ENCODE measurements around the gene PRDM5.

DNA sequence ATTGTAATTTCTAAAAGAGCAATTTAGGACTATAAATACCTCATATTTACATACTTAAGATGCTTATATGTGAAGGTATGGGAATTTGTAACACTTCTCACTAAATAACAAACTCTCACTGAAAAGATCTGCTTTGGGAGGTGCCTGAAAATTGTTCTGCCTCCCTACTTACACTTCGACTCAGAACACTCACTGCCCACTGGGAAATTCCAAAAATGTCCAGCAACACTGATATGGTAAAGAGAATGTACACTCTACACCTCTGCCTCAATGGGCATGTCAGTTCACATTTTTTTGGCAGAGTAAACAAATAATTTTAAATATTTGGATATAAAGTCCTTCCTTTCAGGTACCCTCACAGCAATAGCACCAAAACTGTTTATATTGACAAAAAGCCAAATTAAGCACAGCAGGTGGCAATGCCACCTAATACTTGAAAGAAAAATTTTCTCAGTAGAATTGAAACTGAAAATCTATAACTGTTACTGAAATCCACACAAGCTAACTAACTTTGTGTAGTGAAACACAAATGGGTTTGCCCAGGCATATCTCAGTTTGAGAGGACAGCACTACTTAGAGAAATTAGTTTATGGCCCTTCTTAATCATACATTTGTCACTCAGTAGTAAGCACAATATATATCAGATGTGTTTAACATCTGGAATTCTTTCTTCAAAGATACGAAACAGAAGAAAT lies 67.1 kb downstream of the PRDM5 start:
- TF ChIP-seq, protein P1, sequence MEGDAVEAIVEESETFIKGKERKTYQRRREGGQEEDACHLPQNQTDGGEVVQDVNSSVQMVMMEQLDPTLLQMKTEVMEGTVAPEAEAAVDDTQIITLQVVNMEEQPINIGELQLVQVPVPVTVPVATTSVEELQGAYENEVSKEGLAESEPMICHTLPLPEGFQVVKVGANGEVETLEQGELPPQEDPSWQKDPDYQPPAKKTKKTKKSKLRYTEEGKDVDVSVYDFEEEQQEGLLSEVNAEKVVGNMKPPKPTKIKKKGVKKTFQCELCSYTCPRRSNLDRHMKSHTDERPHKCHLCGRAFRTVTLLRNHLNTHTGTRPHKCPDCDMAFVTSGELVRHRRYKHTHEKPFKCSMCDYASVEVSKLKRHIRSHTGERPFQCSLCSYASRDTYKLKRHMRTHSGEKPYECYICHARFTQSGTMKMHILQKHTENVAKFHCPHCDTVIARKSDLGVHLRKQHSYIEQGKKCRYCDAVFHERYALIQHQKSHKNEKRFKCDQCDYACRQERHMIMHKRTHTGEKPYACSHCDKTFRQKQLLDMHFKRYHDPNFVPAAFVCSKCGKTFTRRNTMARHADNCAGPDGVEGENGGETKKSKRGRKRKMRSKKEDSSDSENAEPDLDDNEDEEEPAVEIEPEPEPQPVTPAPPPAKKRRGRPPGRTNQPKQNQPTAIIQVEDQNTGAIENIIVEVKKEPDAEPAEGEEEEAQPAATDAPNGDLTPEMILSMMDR (CRISPR knock-in tag; IDR thresholded peaks at IDR 0.05) = no peak
- TF ChIP-seq, protein P2, sequence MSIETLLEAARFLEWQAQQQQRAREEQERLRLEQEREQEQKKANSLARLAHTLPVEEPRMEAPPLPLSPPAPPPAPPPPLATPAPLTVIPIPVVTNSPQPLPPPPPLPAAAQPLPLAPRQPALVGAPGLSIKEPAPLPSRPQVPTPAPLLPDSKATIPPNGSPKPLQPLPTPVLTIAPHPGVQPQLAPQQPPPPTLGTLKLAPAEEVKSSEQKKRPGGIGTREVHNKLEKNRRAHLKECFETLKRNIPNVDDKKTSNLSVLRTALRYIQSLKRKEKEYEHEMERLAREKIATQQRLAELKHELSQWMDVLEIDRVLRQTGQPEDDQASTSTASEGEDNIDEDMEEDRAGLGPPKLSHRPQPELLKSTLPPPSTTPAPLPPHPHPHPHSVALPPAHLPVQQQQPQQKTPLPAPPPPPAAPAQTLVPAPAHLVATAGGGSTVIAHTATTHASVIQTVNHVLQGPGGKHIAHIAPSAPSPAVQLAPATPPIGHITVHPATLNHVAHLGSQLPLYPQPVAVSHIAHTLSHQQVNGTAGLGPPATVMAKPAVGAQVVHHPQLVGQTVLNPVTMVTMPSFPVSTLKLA (IDR thresholded peaks at IDR 0.05) = no peak
- TF ChIP-seq ZFX (CRISPR knock-in tag; IDR thresholded peaks at IDR 0.05; ENCODE audit: low read depth) = no peak
- no peak for TF ChIP-seq ZSCAN20 (CRISPR knock-in tag; IDR thresholded peaks at IDR 0.05; ENCODE audit: borderline replicate concordance)
- TF ChIP-seq, protein P3, sequence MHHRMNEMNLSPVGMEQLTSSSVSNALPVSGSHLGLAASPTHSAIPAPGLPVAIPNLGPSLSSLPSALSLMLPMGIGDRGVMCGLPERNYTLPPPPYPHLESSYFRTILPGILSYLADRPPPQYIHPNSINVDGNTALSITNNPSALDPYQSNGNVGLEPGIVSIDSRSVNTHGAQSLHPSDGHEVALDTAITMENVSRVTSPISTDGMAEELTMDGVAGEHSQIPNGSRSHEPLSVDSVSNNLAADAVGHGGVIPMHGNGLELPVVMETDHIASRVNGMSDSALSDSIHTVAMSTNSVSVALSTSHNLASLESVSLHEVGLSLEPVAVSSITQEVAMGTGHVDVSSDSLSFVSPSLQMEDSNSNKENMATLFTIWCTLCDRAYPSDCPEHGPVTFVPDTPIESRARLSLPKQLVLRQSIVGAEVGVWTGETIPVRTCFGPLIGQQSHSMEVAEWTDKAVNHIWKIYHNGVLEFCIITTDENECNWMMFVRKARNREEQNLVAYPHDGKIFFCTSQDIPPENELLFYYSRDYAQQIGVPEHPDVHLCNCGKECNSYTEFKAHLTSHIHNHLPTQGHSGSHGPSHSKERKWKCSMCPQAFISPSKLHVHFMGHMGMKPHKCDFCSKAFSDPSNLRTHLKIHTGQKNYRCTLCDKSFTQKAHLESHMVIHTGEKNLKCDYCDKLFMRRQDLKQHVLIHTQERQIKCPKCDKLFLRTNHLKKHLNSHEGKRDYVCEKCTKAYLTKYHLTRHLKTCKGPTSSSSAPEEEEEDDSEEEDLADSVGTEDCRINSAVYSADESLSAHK (CRISPR knock-in tag; IDR thresholded peaks at IDR 0.05; ENCODE audit: borderline replicate concordance) = no peak
- TF ChIP-seq, protein P4, sequence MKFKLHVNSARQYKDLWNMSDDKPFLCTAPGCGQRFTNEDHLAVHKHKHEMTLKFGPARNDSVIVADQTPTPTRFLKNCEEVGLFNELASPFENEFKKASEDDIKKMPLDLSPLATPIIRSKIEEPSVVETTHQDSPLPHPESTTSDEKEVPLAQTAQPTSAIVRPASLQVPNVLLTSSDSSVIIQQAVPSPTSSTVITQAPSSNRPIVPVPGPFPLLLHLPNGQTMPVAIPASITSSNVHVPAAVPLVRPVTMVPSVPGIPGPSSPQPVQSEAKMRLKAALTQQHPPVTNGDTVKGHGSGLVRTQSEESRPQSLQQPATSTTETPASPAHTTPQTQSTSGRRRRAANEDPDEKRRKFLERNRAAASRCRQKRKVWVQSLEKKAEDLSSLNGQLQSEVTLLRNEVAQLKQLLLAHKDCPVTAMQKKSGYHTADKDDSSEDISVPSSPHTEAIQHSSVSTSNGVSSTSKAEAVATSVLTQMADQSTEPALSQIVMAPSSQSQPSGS (CRISPR knock-in tag; IDR thresholded peaks at IDR 0.05) = no peak
- no peak for TF ChIP-seq ELF4 (CRISPR knock-in tag; IDR thresholded peaks at IDR 0.05; ENCODE audit: borderline replicate concordance)
- no peak for TF ChIP-seq FOXJ3 (CRISPR knock-in tag; IDR thresholded peaks at IDR 0.05; ENCODE audit: borderline replicate concordance)
- no peak for TF ChIP-seq PRPF4 (IDR thresholded peaks at IDR 0.05; ENCODE audit: low read depth, low read length, poor library complexity, severe bottlenecking)
- TF ChIP-seq, protein P5, sequence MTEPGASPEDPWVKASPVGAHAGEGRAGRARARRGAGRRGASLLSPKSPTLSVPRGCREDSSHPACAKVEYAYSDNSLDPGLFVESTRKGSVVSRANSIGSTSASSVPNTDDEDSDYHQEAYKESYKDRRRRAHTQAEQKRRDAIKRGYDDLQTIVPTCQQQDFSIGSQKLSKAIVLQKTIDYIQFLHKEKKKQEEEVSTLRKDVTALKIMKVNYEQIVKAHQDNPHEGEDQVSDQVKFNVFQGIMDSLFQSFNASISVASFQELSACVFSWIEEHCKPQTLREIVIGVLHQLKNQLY (CRISPR knock-in tag; IDR thresholded peaks at IDR 0.05) = no peak
